CD4-positive, alpha-beta T cell treated with Interleukin-15 for 1 hour (primary cell): ENCODE data around the gene CAPN10.
"Not testable (repeated sequence)": the region's sequence is repeated elsewhere in the genome, so short reads cannot be mapped to it uniquely, and the experiment has no call there.

Source experiments
- DNase-seq: peaks from one replicate; pipeline ENCODE4 v3.0.0-alpha.2; 2020

Gene CAPN10

DNA sequence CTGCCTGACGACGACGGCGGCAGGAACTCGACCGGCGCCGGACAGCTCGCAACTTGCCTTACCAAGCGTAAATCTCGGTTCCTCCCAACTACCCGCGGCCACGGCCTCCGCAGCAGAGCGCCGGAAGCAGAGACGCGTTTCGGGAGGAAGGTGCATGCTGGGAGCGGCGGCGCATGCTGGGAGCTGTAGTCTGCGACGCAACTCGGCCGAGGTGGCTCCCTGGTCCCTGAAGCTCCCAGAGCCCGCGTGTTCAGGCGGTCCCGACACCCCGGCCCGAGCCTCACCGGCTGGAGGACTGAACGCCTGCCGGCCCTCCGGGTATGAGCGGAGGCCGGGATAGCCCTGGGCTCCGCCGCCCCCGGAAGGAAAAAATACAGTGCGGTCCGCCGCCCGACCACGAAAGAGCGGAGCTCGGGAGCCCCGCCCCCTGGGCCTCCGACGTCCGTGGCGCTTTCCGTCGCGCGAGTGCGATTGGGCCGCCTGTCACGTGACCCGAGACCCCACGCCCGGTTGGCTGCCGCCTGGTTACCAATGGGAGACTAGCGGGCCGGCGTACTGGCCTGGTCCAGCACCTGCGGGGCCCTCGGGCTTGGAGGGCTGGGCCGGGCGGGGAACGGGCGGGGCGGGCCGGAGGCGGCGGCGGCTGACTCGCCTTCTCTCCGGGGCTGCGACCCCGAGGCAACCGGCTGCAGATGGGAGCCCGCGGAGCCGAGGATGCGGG lies at the start of gene CAPN10:
Gene CAPN10, plus strand, starts transcription at position 537 of the 721 bp plus-strand sequence. Its CDS starts 178 bp downstream, at position 715.
- peak; percentile 95 for DNase-seq

DNA sequence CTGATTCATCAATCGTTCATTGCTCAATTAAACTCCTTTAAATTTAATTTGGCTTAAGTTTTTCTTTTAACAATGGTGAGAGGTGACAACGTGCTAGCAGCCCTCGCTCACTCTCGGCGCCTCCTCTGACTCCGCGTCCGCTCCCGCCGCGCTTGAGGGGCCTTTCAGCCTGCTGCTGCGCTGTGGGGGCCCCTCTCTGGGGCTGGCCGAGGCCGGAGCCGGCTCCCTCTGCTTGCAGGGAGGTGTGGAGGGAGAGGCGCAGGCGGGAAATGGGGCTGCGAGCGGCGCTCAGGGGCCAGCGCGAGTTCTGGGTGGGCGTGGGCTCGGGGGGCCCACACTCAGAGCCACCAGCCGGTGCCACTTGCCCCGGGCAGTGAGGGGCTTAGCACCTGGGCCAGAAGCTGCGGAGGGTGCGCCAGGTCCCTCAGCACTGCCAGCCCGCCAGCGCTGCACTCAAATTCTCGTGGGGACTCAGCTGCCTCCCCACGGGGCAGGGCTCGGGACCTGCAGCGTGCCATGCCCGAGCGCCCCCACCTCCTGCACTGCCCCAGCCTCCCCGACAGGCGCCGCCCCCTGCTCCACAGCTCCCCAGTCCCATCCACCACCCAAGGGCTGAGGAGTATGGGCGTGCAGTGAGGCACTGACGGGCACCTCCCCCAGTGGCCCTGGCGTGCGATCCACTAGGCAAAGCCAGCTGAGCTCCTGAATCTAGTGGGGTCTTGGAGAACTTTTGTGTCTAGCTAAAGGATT lies 48.3 kb upstream of the CAPN10 start:
- DNase-seq: no peak

DNA sequence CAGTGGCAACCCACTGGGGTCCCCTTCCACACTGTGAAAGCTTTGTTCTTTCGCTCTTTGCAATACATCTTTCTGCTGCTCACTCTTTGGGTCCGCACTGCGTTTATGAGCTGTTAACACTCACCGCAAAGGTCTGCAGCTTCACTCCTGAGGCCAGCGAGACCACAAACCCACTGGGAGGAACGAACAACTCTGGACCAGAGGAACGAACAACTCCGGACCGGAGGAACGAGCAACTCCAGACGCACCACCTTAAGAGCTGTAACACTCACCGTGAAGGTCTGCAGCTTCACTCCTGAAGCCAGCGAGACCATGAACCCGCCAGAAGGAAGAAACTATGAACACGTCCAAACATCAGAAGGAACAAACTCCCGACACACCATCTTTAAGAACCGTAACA lies 47.4 kb upstream of the CAPN10 start:
- not testable (repeated sequence) for DNase-seq

GRCh38 chr2:240539906-240540305 lies 46.6 kb upstream of the CAPN10 start:
- no peak for DNase-seq

GRCh38 chr2:240551288-240551687 lies 35.2 kb upstream of the CAPN10 start:
- DNase-seq: no peak

DNA sequence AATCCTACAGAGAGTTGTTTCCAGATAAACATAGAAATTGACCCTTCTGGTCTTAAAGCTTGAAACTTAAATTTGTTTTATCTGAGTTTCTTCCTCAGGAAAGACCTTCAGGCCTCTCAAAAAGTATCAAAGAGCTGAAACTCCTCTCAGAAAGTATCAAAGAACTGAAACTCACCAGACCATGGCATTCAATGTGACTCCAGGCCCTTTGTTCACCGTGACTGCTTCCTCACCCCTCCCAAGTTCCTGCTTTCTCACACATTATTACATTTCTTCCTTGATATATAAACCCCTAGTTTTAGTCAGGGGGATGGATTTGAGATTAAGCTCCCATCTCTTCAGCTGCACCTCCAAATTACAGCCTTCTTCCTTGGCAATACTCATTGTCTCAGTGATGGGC lies 34.7 kb upstream of the CAPN10 start:
- DNase-seq: no peak

DNA sequence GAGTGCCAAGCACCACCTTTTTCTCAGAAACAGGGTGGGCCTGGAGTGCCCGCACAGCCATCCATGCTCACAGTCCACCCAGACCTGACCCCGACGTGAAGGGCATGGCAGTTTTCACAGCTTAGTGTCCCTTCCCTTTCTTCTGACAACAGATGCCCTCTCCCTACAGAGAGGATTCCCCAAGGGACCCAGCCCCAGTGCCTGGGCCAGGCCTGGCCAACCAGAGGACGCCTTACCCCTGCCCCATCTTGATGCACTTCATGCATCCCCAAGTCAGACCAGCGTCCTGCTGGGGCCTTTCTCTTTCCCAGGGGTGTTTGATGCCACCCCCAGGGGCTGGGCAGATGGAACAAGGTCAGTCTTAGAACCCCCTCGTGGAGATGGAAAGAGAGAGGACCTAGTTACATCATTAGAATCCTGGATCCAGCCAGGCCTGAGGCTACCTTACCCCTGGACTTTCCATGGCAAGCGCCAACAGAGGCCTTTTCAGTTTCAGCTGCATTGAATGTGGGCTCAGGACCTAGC lies 32.5 kb upstream of the CAPN10 start:
- no peak for DNase-seq

DNA sequence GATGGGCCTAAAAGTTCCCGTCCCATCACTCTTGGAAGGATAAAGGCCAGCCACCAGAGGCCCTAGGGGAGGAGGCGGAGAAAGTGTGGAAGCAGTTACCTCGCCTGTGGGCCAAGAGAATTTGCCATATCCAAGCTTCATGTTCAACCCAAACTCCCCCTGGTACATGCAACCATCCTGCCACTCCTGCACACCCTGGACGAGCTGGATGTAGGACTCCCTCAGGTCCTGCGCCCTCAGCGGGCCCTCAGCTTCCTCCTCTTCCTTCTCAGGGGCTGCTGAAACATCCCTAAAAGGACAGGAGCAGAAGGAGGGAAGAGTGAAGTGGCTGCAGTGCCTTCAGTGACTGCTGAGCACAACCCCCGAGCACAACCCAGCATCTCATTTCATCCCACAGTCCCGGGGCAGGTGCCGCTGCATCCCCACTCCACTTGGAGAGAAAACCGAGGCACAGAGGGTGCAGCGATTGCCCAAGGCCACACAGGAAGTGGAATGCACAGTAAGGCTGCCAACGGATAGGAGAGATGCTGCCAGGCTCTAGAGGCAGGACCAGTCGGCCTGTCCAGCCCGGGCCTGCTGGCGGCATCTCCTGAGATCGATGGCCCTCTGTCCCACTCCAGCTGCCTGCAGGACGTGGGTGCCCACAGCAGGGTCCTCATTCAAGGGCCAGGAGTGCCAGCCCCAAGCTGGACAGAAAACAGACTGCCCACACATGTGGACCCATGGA lies 31.6 kb upstream of the CAPN10 start:
- no peak for DNase-seq

GRCh38 chr2:240555541-240556250 lies 30.8 kb upstream of the CAPN10 start:
- DNase-seq: no peak

DNA sequence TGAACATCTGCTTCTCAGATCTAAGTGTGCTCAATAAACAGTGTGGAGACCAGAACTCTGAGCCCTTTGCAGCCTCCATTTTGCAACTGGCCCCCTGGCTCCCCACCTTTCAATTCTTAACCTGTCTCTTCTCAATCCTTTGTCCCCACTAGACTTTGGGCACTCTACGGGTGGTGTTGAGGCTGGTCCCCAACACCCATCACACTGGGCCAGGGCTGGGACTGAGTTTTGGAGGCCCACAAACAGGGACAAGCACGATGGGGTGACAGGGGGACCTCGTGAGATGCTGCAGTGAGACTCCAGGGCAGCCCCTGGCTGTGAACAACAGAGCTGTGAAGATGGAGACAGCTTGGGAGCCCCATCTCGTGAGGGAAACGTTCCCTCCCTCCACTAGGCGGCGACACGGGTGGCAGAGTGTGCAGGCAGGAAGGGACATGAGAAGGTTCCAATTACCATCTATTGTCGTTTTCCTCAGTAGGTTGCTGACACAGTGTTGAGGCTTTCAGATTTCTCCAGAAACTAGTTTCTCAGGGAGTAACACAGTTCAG lies 29.9 kb upstream of the CAPN10 start:
- peak; percentile 70 for DNase-seq

GRCh38 chr2:240557101-240557751 lies 29.3 kb upstream of the CAPN10 start:
- no peak for DNase-seq

- DNase-seq: peak; percentile 67
Measured at GRCh38 chr2:240557808-240558207, 28.7 kb upstream of the CAPN10 start, which contains the start of gene ANKMY1. TSS of gene ANKMY1 (minus strand) at chr2:240557988. CDS start at chr2:240557335, 653 bp downstream.

DNA sequence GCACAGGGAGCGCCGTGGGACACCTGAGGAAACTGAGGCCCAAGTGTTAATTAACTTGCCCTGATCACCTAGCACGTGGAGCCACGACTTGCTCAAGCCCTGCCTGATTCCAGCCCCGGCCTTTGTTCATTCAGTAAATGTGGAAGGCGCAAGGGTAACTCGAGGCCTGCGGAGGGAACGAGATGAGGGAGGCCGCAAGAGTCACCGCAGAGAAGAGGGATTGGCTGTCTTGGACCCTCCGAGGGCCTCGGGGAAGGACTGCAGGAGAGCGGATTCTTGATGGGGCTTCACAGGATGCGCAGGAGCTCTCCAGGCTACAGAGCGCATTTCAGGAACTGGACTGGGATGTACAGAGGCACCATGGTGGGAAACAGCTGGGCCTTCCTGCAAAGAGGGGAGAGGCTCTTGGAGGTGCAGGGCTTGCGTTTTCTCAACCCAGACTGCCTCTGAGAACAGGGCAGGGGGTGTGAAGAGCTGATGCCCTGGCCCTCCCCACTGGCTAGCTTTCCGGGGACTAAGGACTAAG lies 28.2 kb upstream of the CAPN10 start:
- DNase-seq: no peak

GRCh38 chr2:240559286-240559685 lies 27.2 kb upstream of the CAPN10 start:
- no peak for DNase-seq

DNA sequence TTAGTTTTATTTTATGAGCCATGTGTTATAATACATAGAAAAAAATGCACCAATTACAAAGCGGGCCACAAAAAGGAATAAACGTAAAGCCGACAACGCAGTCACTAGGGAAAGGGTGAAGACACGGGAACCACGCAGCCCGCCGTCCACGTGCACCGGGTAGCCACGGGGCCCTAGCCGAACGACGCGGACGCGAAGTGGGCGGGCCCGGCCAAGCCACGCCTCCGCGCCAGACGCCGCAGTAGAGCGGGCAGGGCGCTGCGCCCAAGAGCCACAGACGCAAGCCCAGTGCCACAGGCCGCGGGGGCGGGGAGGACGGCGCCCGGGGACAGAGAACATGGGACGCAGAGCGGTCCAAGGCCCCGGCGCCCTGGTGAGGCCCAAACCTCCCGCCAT lies 26.5 kb upstream of the CAPN10 start, which contains the start of gene DUSP28:
Gene DUSP28, plus strand, starts transcription at position 274 of the 396 bp plus-strand sequence. CDS start 328 bp downstream, outside the sequence.
- DNase-seq: peak; percentile 93

- DNase-seq: peak; percentile 98
Measured at GRCh38 chr2:240560480-240561324, 25.8 kb upstream of the CAPN10 start.

DNA sequence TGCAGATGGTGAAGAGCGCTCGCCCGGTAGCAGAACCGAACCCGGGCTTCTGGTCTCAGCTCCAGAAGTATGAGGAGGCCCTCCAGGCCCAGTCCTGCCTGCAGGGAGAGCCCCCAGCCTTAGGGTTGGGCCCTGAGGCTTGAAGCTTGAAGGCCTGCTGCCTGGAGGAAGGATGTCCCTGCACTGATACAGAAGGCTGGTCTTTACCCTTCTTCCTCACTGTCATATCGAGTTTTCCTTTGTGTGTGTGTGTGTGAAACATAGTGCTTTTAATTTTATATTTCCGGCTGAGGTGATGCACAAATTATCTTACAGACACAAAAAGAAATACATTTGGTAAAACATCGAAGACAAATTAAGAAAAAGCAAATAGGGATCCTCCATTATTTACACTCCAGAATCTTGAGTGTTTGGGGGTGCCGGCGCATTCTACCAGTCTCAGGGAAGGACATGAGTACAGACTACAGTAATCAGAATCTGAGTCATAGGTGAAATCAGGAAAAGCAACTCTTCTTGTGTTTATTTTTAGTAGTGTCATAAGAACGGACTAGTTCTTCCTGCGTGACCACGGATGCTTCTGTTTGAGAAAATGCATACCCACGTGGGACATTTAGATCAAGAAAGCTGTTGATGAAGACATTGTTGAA lies 25.1 kb upstream of the CAPN10 start:
- no peak for DNase-seq

DNA sequence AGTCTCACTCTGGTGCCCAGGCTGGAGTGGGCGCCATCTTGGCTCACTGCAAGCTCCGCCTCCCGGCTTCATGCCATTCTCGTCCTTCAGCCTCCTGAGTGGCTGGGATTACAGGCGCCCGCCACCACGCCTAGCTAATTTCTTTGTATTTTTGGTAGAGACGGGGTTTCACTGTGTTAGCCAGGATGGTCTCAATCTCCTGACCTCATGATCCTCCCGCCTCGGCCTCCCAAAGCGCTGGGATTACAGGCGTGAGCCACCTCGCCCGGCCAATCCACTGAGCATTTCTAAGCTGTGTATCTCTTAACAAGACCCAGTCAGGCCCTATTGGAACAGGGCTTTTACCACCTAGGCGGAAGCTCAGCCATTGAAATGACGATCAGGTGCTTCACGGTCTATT lies 23.3 kb upstream of the CAPN10 start:
- DNase-seq: not testable (repeated sequence)

DNA sequence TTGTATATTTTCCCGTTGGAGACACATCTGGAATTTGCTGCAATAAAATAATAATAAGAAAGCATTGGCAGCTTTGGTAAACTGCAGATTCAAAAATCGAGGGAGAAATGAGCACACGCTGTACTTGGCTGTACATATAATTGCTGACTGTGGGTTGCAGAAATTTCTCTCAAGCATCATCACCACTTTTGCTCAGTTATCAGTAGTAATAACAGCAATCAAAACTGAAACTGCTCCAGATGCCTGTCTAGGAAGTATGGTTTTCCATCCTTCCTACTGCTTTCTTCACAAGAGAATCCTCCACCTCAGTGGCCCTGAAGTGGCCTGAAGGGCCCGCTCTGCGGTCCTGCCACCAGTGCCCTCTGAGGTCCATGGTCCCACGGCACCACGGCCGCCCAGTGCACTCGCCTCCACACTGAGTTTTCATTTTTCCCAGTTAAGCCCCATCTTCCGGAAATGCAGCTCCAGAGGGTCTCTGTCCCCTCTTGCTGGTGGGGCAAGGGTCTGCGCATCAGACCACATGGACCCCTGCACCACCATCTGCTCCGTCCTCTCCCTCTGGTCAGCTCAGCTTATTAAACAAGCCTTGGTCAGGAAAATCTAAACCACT lies 22.5 kb upstream of the CAPN10 start:
- DNase-seq: no peak
